Renal pelvis (tissue), 4 donors: ENCODE data around the gene ALOX5AP. TPM values are rescaled to one million over a fixed set of nuclear protein-coding genes. Genes with fewer than 3 reads are reported as not detected.

Source experiments
- DNase-seq: peaks from one replicate; pipeline ENCODE4 v3.0.0-alpha.2; 2013
- polyA plus RNA-seq, 3 donors: library from polyadenylated mRNA; unstranded; fragments of 120-200 nt; gene quantifications; one replicate each; pipeline ENCODE4 v1.2.1, GENCODE V29; 2013; ENCODE audit not compliant: insufficient read length in 3 of 3

ALOX5AP gene
- polyA plus RNA-seq, 3 donors, result 2.5 to 5.5 (median 4.5) TPM

DNA sequence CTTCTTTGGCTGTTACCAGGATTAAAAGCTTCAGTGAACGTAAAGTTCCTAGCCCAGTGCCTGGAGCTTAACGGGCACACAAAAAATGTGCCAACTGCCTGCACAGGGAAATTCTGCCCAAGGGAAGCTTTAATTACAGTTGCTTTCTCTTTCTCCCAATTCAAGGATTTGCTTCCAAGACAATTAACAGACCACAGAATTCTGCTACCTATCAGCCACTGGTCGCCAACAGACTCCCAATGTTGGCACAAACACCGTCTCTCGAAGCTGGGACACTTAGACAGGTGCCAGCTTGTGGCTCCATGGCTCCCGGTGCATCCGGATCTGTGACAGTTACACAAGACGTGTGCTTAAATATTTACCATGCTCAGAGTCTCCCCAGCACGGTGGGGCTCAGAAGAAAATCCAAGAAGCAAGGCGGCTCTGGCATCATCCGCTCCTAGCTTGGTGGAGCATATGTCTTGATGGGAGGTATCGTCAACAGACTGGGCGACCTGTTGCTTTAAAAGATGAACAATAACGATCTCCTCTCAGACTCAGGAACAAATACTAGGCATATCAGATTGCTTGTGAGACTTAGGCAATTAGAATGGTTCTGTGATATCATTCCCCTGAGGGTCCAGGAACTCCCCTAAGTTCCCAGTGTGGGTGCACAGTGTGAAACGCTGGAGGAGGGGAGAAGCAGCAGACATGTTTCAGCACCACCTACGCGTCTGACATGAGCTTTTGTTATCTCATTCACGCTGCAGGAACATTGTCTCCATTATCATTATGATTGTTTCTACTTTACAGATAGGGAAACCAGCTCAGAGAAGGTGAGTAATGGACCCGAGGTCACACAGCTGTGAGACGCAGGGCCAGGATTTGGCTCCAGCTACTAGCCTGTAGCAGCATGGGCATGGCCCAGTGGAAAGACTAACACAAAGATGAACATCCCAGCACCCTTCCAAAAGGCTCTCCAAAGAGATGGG is 61.6 kb downstream of the ALOX5AP start:
- DNase-seq, result no peak

- DNase-seq, result no peak
Observed at GRCh38 chr13:30797847-30798535, 62.6 kb downstream of the ALOX5AP start.

DNA sequence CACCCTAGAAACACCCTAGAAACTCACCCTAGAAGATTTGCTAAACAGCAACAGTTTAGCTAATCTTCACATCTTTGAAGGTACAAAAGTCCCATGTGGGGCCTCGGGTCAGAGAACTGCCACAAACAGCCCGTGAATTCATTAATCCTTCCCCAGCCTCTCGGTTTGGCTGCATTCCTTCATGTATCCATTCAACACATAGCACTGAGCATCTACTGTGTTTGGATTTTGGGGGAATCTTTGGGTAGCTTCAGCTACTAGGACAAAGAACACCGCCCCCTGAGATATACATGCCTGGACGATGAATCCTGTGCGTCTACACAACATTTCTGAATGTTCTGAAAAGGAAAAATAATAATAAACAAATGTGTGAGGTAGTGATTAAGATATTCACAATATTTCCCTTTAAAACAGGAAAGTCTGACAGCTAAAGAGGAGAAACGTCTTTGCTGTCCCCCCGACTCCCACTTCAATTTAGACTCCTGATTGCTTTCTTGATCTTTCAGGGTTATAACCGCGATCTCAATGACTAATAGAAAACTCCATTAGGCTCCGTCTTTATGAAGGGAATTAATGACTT is 63.5 kb downstream of the ALOX5AP start:
- no peak for DNase-seq

DNA sequence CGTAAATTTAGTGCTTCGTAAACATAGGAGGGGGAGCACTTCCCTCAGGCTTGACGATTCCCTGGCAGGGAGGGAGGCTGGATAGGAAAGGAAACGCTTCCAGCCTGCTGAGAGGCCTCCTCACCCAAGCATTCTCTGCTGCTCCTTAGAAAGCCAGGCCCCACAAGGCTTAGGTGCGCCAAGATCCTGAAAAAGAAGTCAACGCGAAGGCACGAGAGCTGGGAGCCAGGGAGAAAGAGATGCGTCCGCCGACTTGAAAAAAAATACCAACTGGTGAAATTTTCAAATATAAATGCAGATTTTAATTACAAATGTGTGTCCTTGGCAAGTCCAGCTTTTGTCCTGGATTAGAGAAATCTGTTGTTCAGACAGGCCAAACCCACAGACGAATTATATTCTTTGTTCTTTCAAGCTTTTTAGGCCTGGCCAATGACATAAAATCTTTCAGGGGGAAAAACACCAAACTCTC is 64.0 kb downstream of the ALOX5AP start:
- peak; percentile 55 for DNase-seq

DNA sequence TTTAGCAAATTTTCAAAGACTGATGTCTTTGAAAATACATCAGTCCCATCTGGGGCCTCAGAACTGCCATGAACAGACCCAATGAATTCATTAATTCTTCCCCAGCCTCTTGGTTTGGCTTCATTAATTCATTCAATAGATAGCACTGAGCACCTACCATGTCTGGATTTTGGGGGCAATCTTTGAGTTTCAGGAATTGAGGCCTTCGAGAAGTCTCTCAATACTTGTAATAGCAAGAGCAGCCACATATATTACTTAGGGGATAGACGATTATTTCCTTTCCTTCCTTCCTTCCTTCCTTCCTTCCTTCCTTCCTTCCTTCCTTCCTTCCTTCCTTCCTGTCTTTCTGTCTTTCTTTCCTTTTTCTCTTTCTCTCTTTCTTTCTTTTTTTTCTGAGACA is 64.8 kb downstream of the ALOX5AP start:
- DNase-seq, result no peak

- DNase-seq, result no peak
Observed at GRCh38 chr13:30802501-30802900, 67.2 kb downstream of the ALOX5AP start.

DNA sequence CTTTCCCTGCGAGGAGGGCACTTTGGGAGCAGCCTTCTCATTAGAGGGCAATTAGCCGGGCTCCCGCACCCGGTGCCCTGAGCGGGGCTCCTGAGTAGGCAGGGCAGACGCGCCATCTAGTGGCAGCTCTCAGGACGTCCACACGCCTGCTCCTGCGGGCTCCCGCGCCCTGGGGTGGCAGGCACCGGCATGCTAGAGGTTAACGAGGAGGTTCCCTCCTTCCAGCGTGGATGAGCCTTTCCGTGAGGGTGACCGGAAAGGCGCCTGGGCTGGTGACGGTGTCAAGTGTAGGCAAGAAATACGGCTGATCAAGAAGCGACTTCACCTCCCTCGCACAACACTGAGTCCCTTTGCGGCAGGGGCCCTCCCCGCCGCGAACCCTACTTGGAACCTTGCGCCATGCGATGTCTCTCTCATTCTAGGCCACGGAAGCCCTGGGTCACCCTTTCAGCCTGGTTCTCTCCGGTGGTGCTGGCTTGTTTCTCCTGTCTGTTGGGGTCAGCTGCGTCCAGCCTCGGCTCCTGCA is 67.7 kb downstream of the ALOX5AP start:
- peak; percentile 62 for DNase-seq

- DNase-seq, result no peak
Observed at GRCh38 chr13:30803749-30804148, 68.4 kb downstream of the ALOX5AP start.

DNA sequence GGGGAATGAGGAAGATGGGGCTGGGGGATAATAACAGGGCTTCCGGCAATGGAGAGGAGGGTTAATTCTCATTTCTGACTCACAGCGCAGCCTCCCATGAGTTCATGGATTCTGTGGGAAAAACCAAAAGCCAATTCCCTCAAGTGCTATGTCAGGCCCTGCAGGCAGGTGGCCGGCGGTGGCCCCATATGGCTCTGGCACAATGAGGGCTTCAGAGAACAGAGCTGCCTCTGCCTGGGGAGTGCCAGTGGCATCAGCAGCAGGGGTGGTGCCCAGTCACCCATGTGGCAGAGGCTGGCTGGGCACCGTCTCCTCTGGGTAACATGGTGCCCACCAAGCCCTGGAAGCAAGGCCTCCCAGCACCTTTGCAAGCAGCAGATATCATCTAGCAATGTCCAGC is 69.1 kb downstream of the ALOX5AP start:
- no peak for DNase-seq

DNA sequence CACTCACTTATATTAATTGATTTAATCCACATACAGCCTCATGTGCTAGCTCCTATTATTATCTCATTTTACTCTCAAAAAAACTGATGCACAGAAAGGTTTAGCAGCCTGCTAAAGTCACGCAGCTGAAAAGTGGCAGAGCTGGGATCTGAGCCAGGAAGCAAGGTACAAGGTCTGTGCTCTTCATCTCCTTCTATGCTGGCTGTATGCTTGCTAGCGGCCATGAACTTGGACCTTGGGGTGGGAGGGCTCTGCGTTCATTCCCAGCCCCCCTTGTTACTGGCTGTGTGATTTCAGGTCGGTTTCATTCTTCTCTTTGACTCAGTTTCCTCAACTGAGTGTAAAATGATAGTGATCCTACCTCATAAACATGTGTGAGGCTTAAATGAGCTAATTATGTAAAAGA is 69.8 kb downstream of the ALOX5AP start:
- no peak for DNase-seq

DNA sequence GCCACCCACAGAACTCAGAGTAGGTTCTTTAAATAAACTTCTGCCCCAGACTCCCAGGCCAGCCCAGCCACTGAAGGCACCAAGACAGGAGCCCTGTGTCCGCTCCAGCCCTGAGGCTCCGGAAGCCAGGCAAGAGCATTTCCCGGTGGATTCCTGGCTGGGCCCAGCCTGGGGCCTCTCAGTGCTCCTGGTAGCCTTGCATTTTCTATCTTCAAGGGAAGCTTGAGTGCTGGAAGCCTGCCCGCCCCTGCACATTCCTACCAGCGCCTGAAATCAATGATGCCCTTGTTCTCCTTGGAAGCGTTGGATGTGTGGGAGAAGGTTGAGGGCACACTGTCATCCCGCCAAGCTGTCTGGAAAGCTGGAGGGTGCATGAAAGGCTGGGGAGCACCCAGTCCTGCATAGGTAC is 70.3 kb downstream of the ALOX5AP start:
- no peak for DNase-seq

GRCh38 chr13:30806784-30807183 is 71.4 kb downstream of the ALOX5AP start:
- DNase-seq, result no peak

DNA sequence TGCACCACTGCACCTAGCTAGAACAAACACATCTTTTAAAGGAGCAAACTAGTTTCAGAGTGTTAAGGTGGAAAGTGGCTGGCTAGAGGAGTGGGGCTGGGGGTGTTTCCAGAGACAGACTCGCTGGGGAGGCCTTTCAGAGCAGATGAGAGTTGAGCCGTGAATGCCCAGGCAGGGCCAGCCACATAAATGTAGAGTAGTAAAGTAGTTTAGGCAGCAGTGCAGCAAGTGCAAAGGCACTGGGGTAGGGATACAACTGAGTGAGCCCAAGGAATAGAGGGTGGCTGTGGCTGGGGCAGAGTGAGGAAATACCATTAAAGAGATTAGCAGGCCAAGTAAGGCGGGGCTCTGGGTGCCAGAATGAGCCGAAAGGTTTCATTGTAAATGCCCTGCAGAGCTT is 72.0 kb downstream of the ALOX5AP start:
- DNase-seq, result no peak

DNA sequence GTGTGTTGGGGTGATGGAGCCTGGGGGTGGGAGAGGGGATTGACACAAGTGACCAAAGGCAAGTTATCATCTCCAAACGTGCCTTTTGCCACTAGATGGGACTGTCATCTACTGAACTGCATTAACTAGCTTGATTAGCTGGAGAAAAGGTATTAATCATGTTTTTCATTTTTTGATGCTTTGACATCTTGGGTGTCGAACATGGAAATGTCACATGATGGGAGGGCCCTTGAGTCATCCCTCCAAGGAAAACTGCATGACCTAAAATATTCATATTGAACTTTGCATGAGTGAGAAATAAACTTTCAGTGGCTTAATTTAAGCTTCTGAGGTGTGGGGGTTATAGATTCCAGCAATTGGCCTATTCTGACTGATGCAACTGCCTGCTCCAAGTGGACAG is 73.3 kb downstream of the ALOX5AP start:
- no peak for DNase-seq

GRCh38 chr13:30809787-30810186 is 74.4 kb downstream of the ALOX5AP start:
- DNase-seq, result no peak

DNA sequence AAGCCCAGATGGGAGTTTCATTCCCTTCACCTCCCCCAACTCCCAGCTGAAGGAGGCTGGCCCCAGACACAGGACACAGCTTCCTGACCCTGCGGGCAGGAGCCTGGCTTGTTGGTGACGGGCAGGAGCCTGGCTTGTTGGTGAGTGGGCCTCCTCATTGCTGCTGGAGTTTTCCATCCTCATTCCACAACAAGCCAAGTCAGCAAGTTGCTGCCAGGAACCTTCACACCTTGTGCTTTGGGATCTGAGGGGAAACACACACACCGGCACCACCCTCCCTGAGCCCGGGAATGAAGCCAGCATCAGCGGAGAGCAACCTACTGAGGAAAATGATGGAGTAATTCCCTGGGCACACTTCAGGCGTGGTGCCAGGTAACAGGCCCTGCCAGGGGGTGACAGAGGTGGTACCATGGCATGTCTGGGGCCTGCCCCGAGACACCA is 74.9 kb downstream of the ALOX5AP start:
- DNase-seq, result no peak

- no peak for DNase-seq
Observed at GRCh38 chr13:30810801-30811200, 75.5 kb downstream of the ALOX5AP start.

Other genes with a start within 250 kb of the ALOX5AP start
- 10 to 100 TPM; 22.2 to 26.0 (median 24.3) TPM for gene USPL1, start 117.6 kb upstream of the ALOX5AP start, polyA plus RNA-seq
- gene MEDAG, start 170.7 kb downstream of the ALOX5AP start, polyA plus RNA-seq, result 1 to 10 TPM in 2 of 3 donors, under 1 TPM in 1; 0.87 to 1.4 (median 1.0) TPM
- gene TEX26, start 197.1 kb downstream of the ALOX5AP start, polyA plus RNA-seq, result 1 to 10 TPM; 1.3 to 1.9 (median 1.5) TPM